Urinary bladder (tissue), 4 donors: ENCODE data around the gene ZFYVE28. TPM values are rescaled to one million over a fixed set of nuclear protein-coding genes. Genes with fewer than 3 reads are reported as not detected.

Experiments used
- DNase-seq: peaks from one replicate; pipeline ENCODE4 v3.0.0-alpha.2; 2015; ENCODE audit errors: extremely low spot score
- H3K27ac ChIP-seq: one replicate; pipeline ENCODE4 v1.5.1; 2013; ENCODE audit warnings: low read depth, mild to moderate bottlenecking, moderate library complexity
- H3K36me3 ChIP-seq: one replicate; pipeline ENCODE4 v1.6.1; 2013; ENCODE audit warnings: mild to moderate bottlenecking, moderate library complexity; ENCODE audit not compliant: insufficient read depth
- H3K4me1 ChIP-seq: one replicate; pipeline ENCODE4 v1.6.1; 2013; ENCODE audit warnings: mild to moderate bottlenecking, moderate library complexity; ENCODE audit not compliant: insufficient read depth
- H3K4me3 ChIP-seq: one replicate; pipeline ENCODE4 v1.5.1; 2013; ENCODE audit warnings: low read depth, low read length
- WGBS: extraction: QIAGEN DNeasy Blood & Tissue Kit; methylation state at CpG from one replicate; pipeline ENCODE4 v1.1.7; 2013; 5-methylcytosine and 5-hydroxymethylcytosine counted together
- polyA plus RNA-seq: library from polyadenylated mRNA; stranded (reverse); fragments of 200-250 nt; gene quantifications from one replicate; pipeline ENCODE4 v1.2.3, GENCODE V29; 2013
- total RNA-seq: library from RNA; depleted of rRNA; stranded (reverse); fragments of >200 nt; gene quantifications from one replicate; pipeline ENCODE4 v1.2.3, GENCODE V29; 2014
- donor health status: healthy with polysubstance abuse.
- donor health status: healthy.

The ZFYVE28 gene
- total and polyA plus RNA-seq, 2 donors, result 6.3 to 8.4 TPM

GRCh38 chr4:2402048-2402842, 16.2 kb downstream of the ZFYVE28 start:
- H3K4me1 ChIP-seq, result no peaks in the 10 kb centered on the region
- DNase-seq, result no peak
- no peaks in the 10 kb centered on the region for H3K36me3 ChIP-seq
- 4% methylated on average over 27 of the region's 27 CpGs for WGBS
- peak overlapping the region; percentile 9 for H3K4me3 ChIP-seq
- no peak overlapping the region for H3K27ac ChIP-seq

- DNase-seq, result no peak
- no peaks in the 10 kb centered on the region for H3K36me3 ChIP-seq
- 46% methylated on average over 15 of the region's 15 CpGs for WGBS
- no peaks in the 10 kb centered on the region for H3K4me1 ChIP-seq
- H3K27ac ChIP-seq, result no peak overlapping the region
- H3K4me3 ChIP-seq, result no peak overlapping the region
Observed at GRCh38 chr4:2401610-2401983, 16.8 kb downstream of the ZFYVE28 start.

GRCh38 chr4:2400841-2401609, 17.4 kb downstream of the ZFYVE28 start:
- Histone ChIP-seq H3K4me3 (no peak overlapping the region), H3K4me1 (no peaks in the 10 kb centered on the region), H3K27ac (no peak overlapping the region), H3K36me3 (no peaks in the 10 kb centered on the region)
- DNase-seq, result no peak
- 80% methylated on average over 15 of the region's 15 CpGs for WGBS

- Histone ChIP-seq H3K36me3 (no peaks in the 10 kb centered on the region), H3K4me1 (no peaks in the 10 kb centered on the region), H3K27ac (no peak overlapping the region), H3K4me3 (no peak overlapping the region)
- WGBS, result 80% methylated on average over 28 of the region's 28 CpGs
- DNase-seq, result no peak
Observed at GRCh38 chr4:2399631-2400190, 18.7 kb downstream of the ZFYVE28 start.

GRCh38 chr4:2399216-2399615, 19.2 kb downstream of the ZFYVE28 start:
- no peaks in the 10 kb centered on the region for H3K4me1 ChIP-seq
- no peaks in the 10 kb centered on the region for H3K36me3 ChIP-seq
- WGBS, result 85% methylated on average over 10 of the region's 10 CpGs
- H3K4me3 ChIP-seq, result no peak overlapping the region
- DNase-seq, result no peak
- H3K27ac ChIP-seq, result no peak overlapping the region

- DNase-seq, result no peak
- no peak overlapping the region for H3K4me3 ChIP-seq
- 80% methylated on average over 20 of the region's 20 CpGs for WGBS
- no peaks in the 10 kb centered on the region for H3K36me3 ChIP-seq
- no peaks in the 10 kb centered on the region for H3K4me1 ChIP-seq
- H3K27ac ChIP-seq, result no peak overlapping the region
Observed at GRCh38 chr4:2397596-2398379, 20.7 kb downstream of the ZFYVE28 start.

GRCh38 chr4:2396781-2397368, 21.6 kb downstream of the ZFYVE28 start:
- WGBS, result 67% methylated on average over 21 of the region's 21 CpGs
- no peak overlapping the region for H3K4me3 ChIP-seq
- no peak overlapping the region for H3K27ac ChIP-seq
- H3K4me1 ChIP-seq, result no peaks in the 10 kb centered on the region
- DNase-seq, result no peak
- H3K36me3 ChIP-seq, result no peaks in the 10 kb centered on the region

- Histone ChIP-seq H3K4me3 (no peak overlapping the region), H3K4me1 (no peaks in the 10 kb centered on the region), H3K36me3 (no peaks in the 10 kb centered on the region), H3K27ac (no peak overlapping the region)
- DNase-seq, result no peak
- 85% methylated on average over 9 of the region's 9 CpGs for WGBS
Observed at GRCh38 chr4:2395584-2395983, 22.9 kb downstream of the ZFYVE28 start.

- no peak for DNase-seq
- no peak overlapping the region for H3K27ac ChIP-seq
- no peaks in the 10 kb centered on the region for H3K4me1 ChIP-seq
- no peaks in the 10 kb centered on the region for H3K36me3 ChIP-seq
- WGBS, result 89% methylated on average over 9 of the region's 9 CpGs
- no peak overlapping the region for H3K4me3 ChIP-seq
Observed at GRCh38 chr4:2395038-2395437, 23.4 kb downstream of the ZFYVE28 start.

GRCh38 chr4:2394528-2394927, 23.9 kb downstream of the ZFYVE28 start:
- no peak overlapping the region for H3K4me3 ChIP-seq
- 94% methylated on average over 17 of the region's 17 CpGs for WGBS

GRCh38 chr4:2393353-2394270, 24.8 kb downstream of the ZFYVE28 start:
- DNase-seq, result no peak

More at GRCh38 chr4:2394528-2394927, 23.9 kb downstream of the ZFYVE28 start:
- DNase-seq, result no peak
- Histone ChIP-seq H3K36me3 (no peaks in the 10 kb centered on the region), H3K4me1 (no peaks in the 10 kb centered on the region), H3K27ac (no peak overlapping the region)

GRCh38 chr4:2390784-2391421, 27.5 kb downstream of the ZFYVE28 start:
- H3K27ac ChIP-seq, result no peak overlapping the region
- DNase-seq, result no peak
- no peaks in the 10 kb centered on the region for H3K36me3 ChIP-seq
- H3K4me1 ChIP-seq, result no peaks in the 10 kb centered on the region
- H3K4me3 ChIP-seq, result no peak overlapping the region
- 38% methylated on average over 20 of the region's 20 CpGs for WGBS

More at GRCh38 chr4:2393353-2394270, 24.8 kb downstream of the ZFYVE28 start:
- no peak overlapping the region for H3K27ac ChIP-seq
- whole genome bisulfite sequencing, result 21% methylated on average over 28 of the region's 28 CpGs
- no peaks in the 10 kb centered on the region for H3K4me1 ChIP-seq
- no peak overlapping the region for H3K4me3 ChIP-seq
- no peaks in the 10 kb centered on the region for H3K36me3 ChIP-seq
